Adrenal gland (tissue), 12 donors: Measurements from ENCODE around the gene CDH4. TPM values are rescaled to one million over a fixed set of nuclear protein-coding genes. Genes with fewer than 3 reads are reported as not detected.

Source experiments
- DNase-seq, 7 donors: peaks; one replicate each; pipeline ENCODE4 v3.0.0-alpha.2; 2019 to 2020
- H3K27ac ChIP-seq, 5 donors: fragments of 200-600 bp; sonication (generic) in 4 of 5; 1 replicate in 3 of 5; 2 replicates in 2 of 5; pipeline versions ENCODE4 v1.5.1 to v1.8.0; 2016 to 2020; ENCODE audit warnings: mild to moderate bottlenecking in 1 of 5
- H3K27me3 ChIP-seq: fragments of 200-600 bp; 2 replicates; pipeline ENCODE4 v1.8.0; 2021
- H3K36me3 ChIP-seq, 2 donors: fragments of 200-600 bp; replicated peaks in 1 of 2; 1 replicate in 1 of 2; 2 replicates in 1 of 2; pipeline versions ENCODE4 v1.5.1 to v1.8.0; 2018 to 2022
- H3K4me1 ChIP-seq, 2 donors: fragments of 200-600 bp; replicated peaks in 1 of 2; 1 replicate in 1 of 2; 2 replicates in 1 of 2; pipeline versions ENCODE4 v1.5.1 to v1.8.0; 2018 to 2021
- H3K4me3 ChIP-seq, 4 donors: fragments of 200-600 bp; sonication (generic) in 3 of 4; one replicate each; pipeline ENCODE4 v1.5.1; 2016 to 2018
- H3K9me3 ChIP-seq, 3 donors: fragments of 200-600 bp; sonication (generic) in 1 of 3; replicated peaks in 1 of 3; 1 replicate in 2 of 3; 2 replicates in 1 of 3; pipeline versions ENCODE4 v1.5.1 to v1.8.0; 2016 to 2021
- CTCF ChIP-seq, 6 experiments: fragments of 450-650 bp in 4 of 6; fragments of 200-600 bp in 2 of 6; sonication (generic) in 1 of 6; IDR thresholded peaks; 1 replicate in 5 of 6; 2 replicates in 1 of 6; pipeline versions ENCODE4 v1.5.1 to v1.8.0; 2016 to 2021; ENCODE audit warnings: antibody characterized with exemption in 6 of 6, mild to moderate bottlenecking in 2 of 6, moderate library complexity in 1 of 6
- POLR2A ChIP-seq, 2 donors: fragments of 450-650 bp; IDR thresholded peaks; one replicate each; pipeline ENCODE4 v1.6.1; 2017; ENCODE audit warnings: antibody characterized with exemption in 2 of 2, mild to moderate bottlenecking in 2 of 2, moderate library complexity in 1 of 2
- WGBS, 4 donors: extraction: QIAGEN DNeasy Blood & Tissue Kit in 2 of 4; methylation state at CpG; one replicate each; pipeline versions ENCODE4 v1.1.5 to v1.1.7; 2013 to 2017; 5-methylcytosine and 5-hydroxymethylcytosine counted together
- intact Hi-C, 2 donors: fragments of 100-400 bp; cut with DNase I; formaldehyde crosslinking; loops; one replicate each; pipeline versions ENCODE4 v1.14.1 to v1.15.0; 2022 to 2023
- polyA plus RNA-seq, 3 donors: library from polyadenylated mRNA; stranded (reverse); fragments of 200-250 nt in 2 of 3; fragments of 350-450 nt in 1 of 3; fragmentation: Illumina TruSeq in 1 of 3; extraction: RNeasy Lipid Tissue Mini Kit (QIAGEN cat#74804) in 1 of 3; gene quantifications; one replicate each; pipeline ENCODE4 v1.2.3, GENCODE V29; 2013 to 2014
- total RNA-seq, 9 donors: library from RNA; depleted of rRNA in 4 of 9; stranded (reverse); fragments of >200 nt in 4 of 9; fragments of 120-200 nt in 1 of 9; fragmentation: NEBNext Ultra II Directional in 1 of 9; extraction: Animal tissue kit (Norgen Biotek cat#: 25700) in 1 of 9; gene quantifications; one replicate each; pipeline versions ENCODE4 v1.1.0 to v1.2.4, GENCODE V29; 2013 to 2023
- donor health status: healthy with polysubstance abuse.
- donor health status: Bipolar disorder and iron deficiency.
- donor health status: DM: yes; HTN: yes; CAD: no.
- donor health status: DM: no; HTN: no; CAD: no.
- donor health status: DM: no; HTN: no; CAD: no.
- donor health status: DM: yes; HTN: yes; CAD: no.

Gene CDH4
- total and polyA plus RNA-seq, 12 donors = 0.08 to 0.53 (median 0.20) TPM; not detected in 3

- Histone ChIP-seq H3K27ac (no peak overlapping the region), H3K4me3 (no peak overlapping the region), H3K27me3 (no peaks in the 10 kb centered on the region), H3K4me1 (no peaks in the 10 kb centered on the region), H3K9me3 (no peaks in the 10 kb centered on the region), H3K36me3 (no peaks in the 10 kb centered on the region)
- WGBS, 4 donors = 36 to 70% (median 68%) methylated on average over 7 of the region's 7 CpGs
- no peak for DNase-seq
- no peak for TF ChIP-seq POLR2A (IDR thresholded peaks at IDR 0.05)
- no peak for TF ChIP-seq CTCF (IDR thresholded peaks at IDR 0.05)
- intact Hi-C loops = no loop called here
These were observed 126.8 kb downstream of the CDH4 start for GRCh38 chr20:61378694-61379355.

GRCh38 chr20:61379898-61380544 is 128.0 kb downstream of the CDH4 start:
- intact Hi-C loops = no loop called here
- WGBS, 4 donors = 55 to 84% (median 78%) methylated on average over 6 of the region's 6 CpGs
- H3K4me3 ChIP-seq = no peak overlapping the region
- no peak for DNase-seq
- H3K9me3 ChIP-seq = no peaks in the 10 kb centered on the region
- no peak overlapping the region for H3K27ac ChIP-seq
- H3K36me3 ChIP-seq = no peaks in the 10 kb centered on the region
- H3K4me1 ChIP-seq = no peaks in the 10 kb centered on the region
- no peaks in the 10 kb centered on the region for H3K27me3 ChIP-seq
- TF ChIP-seq CTCF (IDR thresholded peaks at IDR 0.05) (no peak), POLR2A (IDR thresholded peaks at IDR 0.05) (no peak)

GRCh38 chr20:61380545-61380915 is 128.5 kb downstream of the CDH4 start:
- no peaks in the 10 kb centered on the region for H3K36me3 ChIP-seq
- no peaks in the 10 kb centered on the region for H3K4me1 ChIP-seq
- WGBS, 4 donors = 46 to 75% (median 68%) methylated on average over 7 of the region's 7 CpGs
- TF ChIP-seq CTCF (IDR thresholded peaks at IDR 0.05) (no peak), POLR2A (IDR thresholded peaks at IDR 0.05) (no peak)
- H3K4me3 ChIP-seq = no peak overlapping the region
- intact Hi-C loops = no loop called here
- no peak for DNase-seq
- no peaks in the 10 kb centered on the region for H3K9me3 ChIP-seq
- H3K27ac ChIP-seq = no peak overlapping the region
- no peaks in the 10 kb centered on the region for H3K27me3 ChIP-seq

- H3K36me3 ChIP-seq = no peaks in the 10 kb centered on the region
- intact Hi-C loops = no loop called here
- H3K4me1 ChIP-seq = no peaks in the 10 kb centered on the region
- WGBS, 4 donors = 79 to 86% (median 84%) methylated on average over 3 of the region's 3 CpGs
- H3K9me3 ChIP-seq = no peaks in the 10 kb centered on the region
- H3K4me3 ChIP-seq = no peak overlapping the region
- no peak for TF ChIP-seq CTCF (IDR thresholded peaks at IDR 0.05)
- TF ChIP-seq POLR2A (IDR thresholded peaks at IDR 0.05) = no peak
- no peaks in the 10 kb centered on the region for H3K27me3 ChIP-seq
- H3K27ac ChIP-seq = no peak overlapping the region
- DNase-seq = no peak
These were observed 130.1 kb downstream of the CDH4 start for GRCh38 chr20:61382194-61382593.
